Hematopoietic multipotent progenitor cell treated with erythropoietin and hydrocortisone succinate and interleukin-3 and kit ligand, for 4 days (in vitro differentiated cells): ENCODE data around the gene SSU72.

Source experiments
- DNase-seq: peaks from one replicate; pipeline ENCODE4 v3.0.0-alpha.2; 2015

Gene SSU72

GRCh38 chr1:1574721-1575537 lies at the start of gene SSU72:
TSS of gene SSU72 (minus strand) at chr1:1574863. CDS start at chr1:1574557, 306 bp downstream.
- peak; percentile 96 for DNase-seq

GRCh38 chr1:1623631-1624442 lies 49.2 kb upstream of the SSU72 start:
- no peak for DNase-seq

DNA sequence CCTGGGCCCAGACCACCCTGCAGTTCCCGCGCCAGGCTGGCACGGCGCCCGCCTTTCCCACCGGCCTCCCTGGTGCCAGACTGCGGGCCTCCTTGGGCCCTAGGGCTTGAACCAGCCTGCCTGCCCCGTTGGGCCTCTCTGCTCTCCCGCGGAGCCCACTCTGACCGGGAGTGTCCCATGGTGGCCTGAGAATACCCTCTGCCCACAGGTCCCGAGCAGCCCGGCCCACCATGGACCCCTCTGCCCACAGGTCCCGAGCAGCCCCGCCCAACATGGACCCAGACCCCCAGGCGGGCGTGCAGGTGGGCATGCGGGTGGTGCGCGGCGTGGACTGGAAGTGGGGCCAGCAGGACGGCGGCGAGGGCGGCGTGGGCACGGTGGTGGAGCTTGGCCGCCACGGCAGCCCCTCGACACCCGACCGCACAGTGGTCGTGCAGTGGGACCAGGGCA lies 48.5 kb upstream of the SSU72 start:
- DNase-seq, result no peak

DNA sequence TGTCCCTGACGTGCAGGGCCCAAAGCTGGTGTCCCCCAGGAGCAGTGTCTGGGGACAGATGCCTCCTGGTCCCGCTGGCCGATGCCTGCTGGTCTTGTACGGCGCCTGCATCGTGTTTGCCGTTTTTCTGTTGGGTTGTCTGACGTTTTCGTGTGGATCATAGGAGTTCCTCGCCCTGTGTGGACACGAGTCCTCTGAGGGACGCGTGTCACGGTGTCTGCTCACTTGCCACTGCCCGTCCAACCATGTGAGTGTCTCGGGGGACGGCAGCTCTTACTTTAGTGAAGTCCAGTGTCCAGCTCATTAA lies 48.1 kb upstream of the SSU72 start:
- DNase-seq, result no peak

DNA sequence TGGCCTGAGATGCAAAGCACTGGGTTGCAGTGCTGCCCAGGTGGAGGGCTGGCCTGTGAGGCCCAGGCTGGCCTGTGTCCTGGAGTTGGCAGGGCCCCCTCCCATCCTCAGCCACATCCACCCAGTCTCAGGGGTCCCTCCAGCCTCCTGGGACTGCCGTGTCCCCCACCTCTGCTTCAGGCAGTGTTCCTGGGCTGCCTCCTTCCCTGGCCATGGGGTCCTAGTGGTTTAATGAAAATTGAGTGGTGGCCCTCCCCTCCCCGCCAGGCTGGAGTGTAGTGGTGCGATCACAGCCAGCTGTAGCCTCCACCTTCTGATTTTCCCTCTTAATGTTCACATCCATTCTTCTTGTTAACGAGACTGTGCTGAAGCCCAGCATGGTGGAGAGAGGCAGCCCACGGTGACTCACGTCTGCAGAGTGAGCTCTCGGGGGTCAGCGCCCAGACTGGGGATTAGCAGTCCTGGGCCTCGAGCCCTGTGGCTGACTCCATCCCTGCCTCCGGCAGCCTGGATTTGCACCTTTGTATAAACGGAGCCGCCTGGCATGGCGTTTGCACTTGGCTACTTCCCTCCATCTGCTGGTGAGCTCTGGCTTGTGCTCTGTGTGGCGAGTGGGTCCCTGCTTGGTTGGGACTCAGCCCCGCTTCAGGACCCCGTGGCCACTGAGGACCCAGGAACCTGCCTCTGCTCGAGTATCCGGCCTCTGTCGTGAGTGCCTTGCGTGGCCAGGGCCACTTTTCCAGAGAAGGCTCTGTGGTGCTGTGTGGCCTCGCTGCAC lies 47.5 kb upstream of the SSU72 start:
- no peak for DNase-seq

DNA sequence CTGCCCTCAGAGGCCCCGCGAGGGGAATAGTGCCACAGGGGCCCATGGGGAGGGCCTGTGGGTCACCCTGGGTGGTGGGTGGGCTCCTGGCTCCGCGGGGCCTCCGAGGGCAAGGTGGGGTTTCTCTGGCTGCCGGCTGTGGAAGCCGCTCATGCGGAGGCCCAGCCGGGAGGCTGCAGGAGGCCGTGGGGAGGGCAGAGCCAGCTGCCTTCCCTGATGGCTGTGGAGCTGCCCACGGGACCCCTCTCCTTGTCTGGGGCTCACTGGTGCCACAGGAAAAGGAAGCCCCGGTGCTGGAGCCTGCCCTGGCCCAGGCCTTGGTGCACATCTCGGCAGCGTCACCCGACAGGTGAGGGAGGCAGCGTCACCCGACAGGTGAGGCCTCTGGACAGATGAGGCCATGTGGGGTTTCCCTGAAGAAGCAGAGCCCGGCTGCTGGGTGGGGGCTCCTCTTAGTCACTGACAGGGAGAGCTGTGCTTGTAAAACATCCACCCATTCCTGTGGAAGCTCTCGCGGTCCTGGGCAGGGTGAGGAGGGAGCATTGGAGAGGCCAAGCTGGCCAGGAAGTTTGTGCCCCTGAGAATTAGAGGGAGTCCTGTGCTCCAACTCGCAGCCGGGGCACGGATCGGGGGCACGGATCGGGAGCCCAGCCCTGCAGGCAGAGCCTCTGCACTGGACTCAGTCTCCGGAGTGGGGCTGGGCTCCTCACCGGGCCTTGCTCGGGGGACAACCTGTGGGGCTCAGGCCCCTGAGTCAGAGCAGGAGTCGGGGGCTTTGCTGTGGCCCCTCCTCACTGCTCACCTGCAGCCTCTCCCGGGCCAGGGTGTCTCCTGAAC lies 46.7 kb upstream of the SSU72 start:
- no peak for DNase-seq

DNA sequence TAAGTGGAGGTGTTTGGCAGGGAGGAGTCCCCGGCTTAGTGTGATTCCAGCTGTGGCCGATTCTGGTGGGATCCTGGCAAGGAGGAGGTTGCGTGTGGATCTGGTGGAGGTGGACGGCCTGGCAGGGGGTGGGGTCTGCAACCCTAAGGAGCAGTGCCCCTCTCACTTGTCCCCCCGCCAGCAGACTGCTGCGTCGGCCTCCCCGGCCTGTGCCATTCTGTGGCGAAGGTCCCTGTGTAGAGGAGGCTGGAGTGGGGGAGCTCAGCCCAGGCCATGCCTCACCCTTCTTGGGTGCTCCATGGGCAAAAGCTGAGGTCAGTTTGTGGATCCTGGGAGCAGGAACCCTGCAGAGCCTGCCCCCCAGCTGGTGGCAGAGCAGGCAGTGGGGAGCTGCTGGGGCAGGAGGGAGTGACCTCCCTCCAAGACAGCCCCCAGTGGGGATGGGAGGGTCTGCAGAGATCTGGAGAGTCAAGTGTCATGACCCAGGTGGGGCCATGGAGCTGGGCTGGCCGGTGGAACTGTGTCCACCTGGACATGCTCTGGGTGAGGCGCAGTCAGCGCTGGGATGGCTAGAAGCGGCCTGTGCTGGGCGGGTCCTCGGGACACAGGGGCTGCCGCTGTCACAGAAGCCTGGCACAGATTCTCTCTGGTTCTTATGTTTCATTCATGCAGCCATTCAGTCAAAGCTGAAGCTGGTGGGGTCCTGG lies 45.9 kb upstream of the SSU72 start:
- DNase-seq, result no peak

GRCh38 chr1:1619917-1620361 lies 45.3 kb upstream of the SSU72 start:
- DNase-seq, result peak; percentile 48

DNA sequence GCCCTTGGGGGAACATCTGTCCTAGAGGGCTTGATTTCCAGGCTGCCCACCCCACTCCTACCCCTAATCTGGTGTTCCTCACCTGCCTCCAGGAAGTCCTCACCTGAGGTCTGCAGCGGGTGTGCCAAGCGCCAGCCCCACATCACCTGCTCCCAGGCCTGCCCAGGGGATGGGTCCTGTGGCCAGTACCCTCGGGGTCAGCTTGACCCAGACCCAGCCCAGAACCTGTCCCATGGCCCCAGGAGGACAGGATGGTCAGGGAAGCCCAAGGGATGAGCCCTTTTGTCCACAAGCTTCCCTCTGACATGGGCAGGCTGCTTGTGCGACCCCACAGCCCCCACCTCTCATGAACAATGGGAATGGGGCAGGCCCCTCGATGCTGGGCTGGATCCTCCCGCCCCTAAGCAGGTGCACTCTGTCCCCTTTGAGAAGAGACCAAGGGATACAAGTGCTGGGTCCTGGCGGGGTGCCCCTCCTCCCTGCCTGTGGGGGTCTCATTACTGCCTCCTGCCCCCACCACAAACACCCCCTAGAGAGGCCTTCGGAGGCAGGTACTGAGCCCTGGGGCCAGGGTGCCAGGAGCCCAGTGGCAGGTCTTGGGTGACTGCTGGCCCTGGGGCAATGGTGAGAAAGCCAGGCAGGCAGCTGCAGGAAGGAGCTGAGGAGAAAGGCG lies 43.9 kb upstream of the SSU72 start:
- DNase-seq, result no peak

- DNase-seq, result no peak
These were observed 43.3 kb upstream of the SSU72 start for GRCh38 chr1:1617925-1618324.

- no peak for DNase-seq
These were observed 42.9 kb upstream of the SSU72 start for GRCh38 chr1:1617516-1617915.

GRCh38 chr1:1616838-1617237 lies 42.2 kb upstream of the SSU72 start:
- no peak for DNase-seq

DNA sequence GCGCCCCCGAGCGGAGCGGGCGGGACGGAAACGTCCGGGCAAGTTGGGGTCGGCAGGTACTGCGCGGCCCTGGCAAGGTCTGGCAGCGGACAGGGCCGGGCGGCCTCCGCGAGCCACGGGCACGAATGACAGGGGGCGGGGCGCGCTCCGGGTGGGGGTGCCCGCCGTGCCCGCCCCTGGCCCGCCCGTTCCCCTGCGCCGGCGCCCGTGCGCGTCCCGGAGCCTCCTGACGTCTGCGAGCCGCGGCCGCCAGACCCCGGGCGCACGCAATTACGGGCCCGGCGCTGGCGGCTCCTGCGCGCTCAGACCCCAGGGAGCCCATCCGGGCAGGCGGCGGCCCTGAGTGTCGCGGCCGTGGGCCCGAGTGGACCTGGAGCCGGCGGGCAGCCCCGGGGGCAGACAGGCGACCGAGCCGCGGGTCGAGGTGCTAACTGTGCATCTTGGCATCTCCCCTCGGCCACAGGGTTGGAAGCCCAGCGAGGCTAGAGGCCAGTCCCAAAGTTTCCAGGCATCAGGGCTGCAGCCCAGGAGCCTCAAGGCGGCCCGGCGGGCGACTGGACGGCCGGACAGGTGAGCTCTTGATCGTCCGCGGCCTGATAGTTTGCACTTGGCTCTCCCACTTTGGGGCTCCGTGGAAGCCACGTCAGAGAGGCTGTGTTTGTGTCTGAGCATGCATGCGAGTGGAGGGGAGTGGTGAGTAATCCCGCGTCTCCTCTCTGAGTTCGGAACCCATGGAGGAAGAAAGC lies 41.6 kb upstream of the SSU72 start:
- DNase-seq, result peak; percentile 62

DNA sequence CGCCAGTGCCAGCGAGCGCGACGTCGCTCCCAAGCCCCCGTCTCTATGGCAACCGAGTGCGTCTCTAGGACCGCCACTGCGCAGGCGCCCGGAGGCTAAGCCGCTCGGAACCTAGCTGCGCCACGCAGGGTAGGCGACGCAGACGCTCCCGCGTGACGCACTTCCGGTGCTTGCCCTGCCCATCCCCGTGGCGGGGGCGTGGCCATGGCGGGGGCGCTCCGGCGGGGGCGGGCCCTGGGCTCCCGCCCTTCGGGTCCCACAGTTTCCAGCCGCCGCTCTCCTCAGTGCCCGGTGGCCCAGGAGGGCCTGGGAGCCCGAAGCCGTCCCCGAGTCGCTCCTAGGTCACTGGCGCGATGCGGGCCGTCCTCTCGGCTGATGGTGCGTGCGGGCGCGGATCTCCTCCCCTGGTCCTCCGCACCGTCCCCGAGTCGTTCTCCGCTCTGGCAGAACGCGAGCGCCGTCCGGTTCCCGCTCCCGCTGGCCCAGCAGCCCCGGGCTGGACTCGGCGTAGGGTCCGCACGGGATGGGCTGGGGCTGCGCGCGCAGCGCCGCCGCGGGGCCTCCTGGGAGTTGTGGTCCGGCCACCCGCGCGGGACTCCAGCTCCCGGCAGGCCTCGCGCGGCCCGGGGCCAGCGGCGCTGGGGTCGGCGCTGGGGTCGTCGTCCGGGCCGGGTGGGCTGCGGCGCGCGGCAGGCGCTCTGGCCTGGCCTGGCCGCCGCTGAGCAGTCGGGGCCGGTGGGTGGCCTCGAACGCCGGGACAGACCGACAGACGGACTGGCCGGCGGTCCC lies 40.8 kb upstream of the SSU72 start, which contains the start of gene MIB2:
Gene MIB2, plus strand, starts transcription at position 245 of the 789 bp plus-strand sequence. CDS start 7,953 bp downstream, outside the sequence.
- DNase-seq, result peak; percentile 99

GRCh38 chr1:1614954-1615255 lies 40.2 kb upstream of the SSU72 start:
- no peak for DNase-seq

DNA sequence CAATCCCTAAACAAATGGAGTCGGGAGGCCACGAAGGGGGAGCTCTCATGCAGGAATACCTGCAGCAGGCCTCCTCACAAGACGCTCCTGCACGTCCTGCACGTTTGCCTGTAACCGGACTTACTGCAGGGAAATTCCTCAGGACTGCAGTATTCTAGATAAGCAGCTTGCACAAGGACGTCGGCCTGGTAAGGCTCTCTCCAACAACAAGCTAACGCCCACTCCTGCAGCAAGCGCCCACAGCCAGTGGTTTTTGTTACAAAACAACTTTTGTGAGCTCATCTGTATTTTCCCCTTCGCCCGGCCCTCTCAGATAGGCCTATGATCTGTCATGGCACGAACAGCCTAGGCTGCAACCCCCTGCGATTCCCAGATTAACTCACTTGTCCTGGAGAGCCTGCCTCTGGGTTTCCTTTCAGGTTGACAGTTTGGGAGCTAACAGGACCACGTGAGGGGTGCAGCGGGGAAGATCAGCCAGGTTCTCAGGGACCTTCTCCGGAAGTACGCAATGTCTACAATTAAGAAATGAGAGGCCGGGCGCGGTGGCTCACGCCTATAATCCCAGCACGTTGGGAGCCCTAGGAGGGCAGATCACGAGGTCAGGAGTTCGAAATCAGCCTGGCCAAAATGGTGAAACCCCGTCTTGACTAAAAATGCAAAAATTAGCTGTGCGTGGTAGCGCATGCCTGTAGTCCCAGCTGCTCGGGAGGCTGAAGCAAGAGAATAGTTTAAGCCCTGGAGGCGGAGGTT lies 39.7 kb upstream of the SSU72 start:
- DNase-seq, result peak; percentile 95

GRCh38 chr1:1613509-1614082 lies 38.9 kb upstream of the SSU72 start:
- DNase-seq, result no peak

DNA sequence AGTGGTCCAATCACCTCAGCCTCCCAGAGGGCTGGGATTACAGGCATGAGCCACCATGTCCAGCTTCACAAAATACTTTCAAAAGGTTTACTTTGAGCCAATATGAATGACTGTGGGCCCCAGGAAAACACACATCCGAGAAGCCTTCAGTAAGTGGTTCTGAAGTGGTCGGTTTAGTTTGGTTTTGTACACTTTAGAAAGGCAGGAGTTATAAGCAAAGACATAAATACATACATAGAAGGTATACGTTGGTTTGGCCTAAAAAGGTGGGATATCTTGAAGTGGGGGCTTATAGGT lies 37.4 kb upstream of the SSU72 start:
- no peak for DNase-seq

DNA sequence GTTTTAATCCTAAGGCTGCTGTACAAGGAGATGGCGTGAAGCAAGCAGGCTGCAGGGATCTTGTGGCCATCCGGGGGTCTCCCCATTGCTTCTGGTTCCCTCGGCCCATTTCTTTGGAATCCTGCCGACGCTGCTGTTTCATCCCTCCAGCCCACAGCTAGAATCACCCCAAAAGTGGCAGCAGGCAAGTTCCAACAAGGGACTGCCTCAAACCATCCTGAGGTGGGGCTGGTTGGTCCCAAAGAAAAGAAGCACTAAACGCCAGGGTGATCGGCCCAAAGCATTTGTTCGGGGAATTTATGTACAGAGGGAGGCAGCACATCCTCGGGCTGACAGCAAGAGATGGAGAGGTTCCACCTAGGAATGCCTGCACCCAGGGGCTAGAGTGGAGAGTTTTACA lies 36.1 kb upstream of the SSU72 start:
- DNase-seq, result no peak
